Measurements from ENCODE around the gene UMPS. TPM values are rescaled to one million over a fixed set of nuclear protein-coding genes. Genes with fewer than 3 reads are reported as not detected.

Gene UMPS
- total RNA-seq, 1 donor: 28.6 TPM

DNA sequence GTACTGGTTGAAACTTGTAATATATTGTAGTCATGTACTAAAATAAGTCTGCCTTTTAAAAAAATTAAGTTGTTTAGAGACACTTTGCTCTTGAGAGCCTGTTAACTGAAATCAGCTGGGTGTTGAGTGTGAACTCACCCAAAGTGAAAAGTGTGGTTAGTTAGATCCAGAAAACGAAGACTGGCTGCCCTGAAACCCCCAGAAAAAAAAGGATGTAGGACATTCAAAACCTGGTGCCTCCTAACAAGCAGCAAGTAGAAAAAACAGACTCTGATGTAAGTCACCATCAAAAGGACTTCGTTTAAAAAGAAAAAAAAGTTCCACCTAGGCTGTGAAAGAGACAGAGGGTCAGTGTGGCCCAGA is 40.8 kb downstream of the UMPS start:
- H3K4me3 ChIP-seq (ENCODE audit: low read depth, low read length): no peak overlapping the region
- TF ChIP-seq, protein P1, sequence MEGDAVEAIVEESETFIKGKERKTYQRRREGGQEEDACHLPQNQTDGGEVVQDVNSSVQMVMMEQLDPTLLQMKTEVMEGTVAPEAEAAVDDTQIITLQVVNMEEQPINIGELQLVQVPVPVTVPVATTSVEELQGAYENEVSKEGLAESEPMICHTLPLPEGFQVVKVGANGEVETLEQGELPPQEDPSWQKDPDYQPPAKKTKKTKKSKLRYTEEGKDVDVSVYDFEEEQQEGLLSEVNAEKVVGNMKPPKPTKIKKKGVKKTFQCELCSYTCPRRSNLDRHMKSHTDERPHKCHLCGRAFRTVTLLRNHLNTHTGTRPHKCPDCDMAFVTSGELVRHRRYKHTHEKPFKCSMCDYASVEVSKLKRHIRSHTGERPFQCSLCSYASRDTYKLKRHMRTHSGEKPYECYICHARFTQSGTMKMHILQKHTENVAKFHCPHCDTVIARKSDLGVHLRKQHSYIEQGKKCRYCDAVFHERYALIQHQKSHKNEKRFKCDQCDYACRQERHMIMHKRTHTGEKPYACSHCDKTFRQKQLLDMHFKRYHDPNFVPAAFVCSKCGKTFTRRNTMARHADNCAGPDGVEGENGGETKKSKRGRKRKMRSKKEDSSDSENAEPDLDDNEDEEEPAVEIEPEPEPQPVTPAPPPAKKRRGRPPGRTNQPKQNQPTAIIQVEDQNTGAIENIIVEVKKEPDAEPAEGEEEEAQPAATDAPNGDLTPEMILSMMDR (IDR thresholded peaks at IDR 0.05; ENCODE audit: insufficient read depth, low read length): no peak
- DNase-seq (ENCODE audit: low read depth): no peak

- peak; percentile 70 for DNase-seq (ENCODE audit: low read depth)
- peak overlapping the region; percentile 5 for H3K4me3 ChIP-seq (ENCODE audit: low read depth, low read length)
- TF ChIP-seq, protein P1 (IDR thresholded peaks at IDR 0.05; ENCODE audit: insufficient read depth, low read length): no peak
Measured at GRCh38 chr3:124772081-124772831, 42.0 kb downstream of the UMPS start.

DNA sequence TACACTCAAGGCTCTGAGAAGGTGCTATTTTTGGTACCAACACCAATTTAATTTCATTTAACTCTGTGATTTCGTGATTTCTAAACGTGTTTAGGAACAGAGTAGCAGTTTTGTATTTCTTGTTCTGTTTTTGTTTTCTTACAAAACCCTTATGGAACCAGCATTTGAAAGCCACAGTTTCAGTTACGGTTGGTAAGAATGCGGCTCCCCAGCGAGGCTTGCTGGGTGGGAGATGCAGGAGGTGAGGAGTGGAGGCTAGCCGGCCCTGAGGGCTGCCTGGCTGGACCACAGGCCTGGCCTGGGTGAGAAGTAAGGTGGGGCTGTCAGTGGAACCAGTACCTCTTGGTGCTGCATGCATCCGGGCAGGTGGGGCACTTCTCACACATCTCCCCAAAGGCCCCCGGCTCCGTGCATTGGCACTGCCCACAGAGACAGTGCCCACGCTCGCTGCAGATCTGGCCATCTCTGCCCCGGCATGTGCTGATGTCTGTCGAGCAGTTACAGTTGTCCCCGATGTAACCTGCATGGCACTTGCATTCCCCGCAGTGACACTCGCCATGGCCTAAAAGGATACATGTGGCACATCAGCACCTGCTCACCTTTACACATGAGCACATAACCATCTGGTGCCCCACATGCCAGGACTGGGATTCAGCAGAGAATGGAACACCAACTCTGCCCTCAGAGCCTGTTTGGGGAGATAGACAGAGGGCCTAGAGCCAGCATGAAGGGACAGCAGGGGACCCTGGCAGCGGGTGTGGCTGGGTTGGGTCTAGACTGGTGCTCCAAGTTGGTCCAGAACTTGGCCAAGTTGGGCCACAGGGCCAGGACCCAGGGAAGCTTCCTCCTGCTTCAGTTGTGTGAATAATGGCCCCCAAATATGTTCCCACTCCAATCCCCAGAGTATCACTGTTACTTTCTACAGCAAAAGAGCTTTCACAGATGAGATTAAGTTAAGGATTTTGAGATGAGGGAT is 43.4 kb downstream of the UMPS start:
- DNase-seq (ENCODE audit: low read depth): no peak
- TF ChIP-seq, protein P1 (IDR thresholded peaks at IDR 0.05; ENCODE audit: insufficient read depth, low read length): no peak

GRCh38 chr3:124774327-124774718 is 44.1 kb downstream of the UMPS start:
- TF ChIP-seq, protein P1 (IDR thresholded peaks at IDR 0.05; ENCODE audit: insufficient read depth, low read length): no peak
- peak; percentile 87 for DNase-seq (ENCODE audit: low read depth)
- H3K4me3 ChIP-seq (ENCODE audit: low read depth, low read length): no peak overlapping the region

More for the DNA sequence above, 43.4 kb downstream of the UMPS start:
- no peak overlapping the region for H3K4me3 ChIP-seq (ENCODE audit: low read depth, low read length)

DNA sequence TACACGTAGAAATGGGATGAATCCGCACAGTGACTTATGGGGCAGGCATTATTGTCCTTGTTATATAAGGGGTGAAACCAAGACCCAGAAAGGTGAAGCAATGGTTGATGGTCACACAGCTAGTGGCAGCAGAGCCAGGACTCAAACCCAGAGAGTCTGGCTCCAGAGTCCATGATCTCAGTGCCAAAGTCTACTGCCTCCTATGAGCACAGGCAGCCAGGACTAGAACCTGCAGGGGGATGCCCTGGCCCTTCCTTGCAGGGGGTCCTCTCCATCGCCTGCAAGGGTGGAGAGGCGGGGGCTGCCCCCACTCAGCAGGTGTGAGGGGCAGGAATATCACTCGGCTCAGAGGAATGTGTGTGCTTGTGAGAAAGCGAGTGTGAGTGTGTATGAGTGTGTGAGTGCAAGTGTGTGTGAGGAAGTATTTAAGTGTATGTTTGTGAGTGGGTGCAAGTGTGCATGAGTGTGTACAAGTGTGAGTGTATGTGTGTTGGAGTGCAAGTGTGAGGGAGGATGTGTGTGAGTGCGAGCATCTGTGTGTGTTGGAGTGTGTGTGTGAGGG is 44.7 kb downstream of the UMPS start:
- DNase-seq (ENCODE audit: low read depth): no peak
- H3K4me3 ChIP-seq (ENCODE audit: low read depth, low read length): no peak overlapping the region
- TF ChIP-seq, protein P1 (IDR thresholded peaks at IDR 0.05; ENCODE audit: insufficient read depth, low read length): no peak

DNA sequence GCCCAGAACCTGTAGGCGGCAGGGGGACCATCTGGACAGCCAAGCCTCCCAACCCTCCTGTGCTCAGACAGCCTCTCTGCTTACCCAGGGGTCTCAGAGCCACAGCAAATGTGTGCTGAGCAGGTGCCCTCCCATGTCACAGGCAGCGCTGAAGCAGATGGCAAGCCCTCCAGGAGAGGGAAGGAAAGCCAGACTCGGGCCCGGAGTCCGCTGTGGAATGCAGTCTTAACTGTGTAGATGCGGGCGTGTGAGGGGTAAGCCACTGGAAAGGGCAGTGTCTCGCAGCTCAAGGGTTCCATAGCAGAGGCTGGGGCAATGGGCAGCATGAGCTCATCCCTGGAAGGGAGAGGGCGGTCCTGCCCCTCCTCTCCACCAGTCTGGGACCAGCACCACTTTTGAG is 45.6 kb downstream of the UMPS start:
- no peak for DNase-seq (ENCODE audit: low read depth)
- TF ChIP-seq, protein P1 (IDR thresholded peaks at IDR 0.05; ENCODE audit: insufficient read depth, low read length): no peak

More for the DNA sequence above, 45.6 kb downstream of the UMPS start:
- no peak overlapping the region for H3K4me3 ChIP-seq (ENCODE audit: low read depth, low read length)

All from fibroblast of the aortic adventitia (primary cell).